Stimulated activated CD8-positive, alpha-beta memory T cell treated with anti-CD3 and anti-CD28 coated beads, Interleukin-12 subunit alpha, Interleukin-12 subunit beta, amount 100 ng/mL, for 4 hours (primary cell): Measurements from ENCODE around the gene ADAM19.
"Not testable (repeated sequence)": the region's sequence is repeated elsewhere in the genome, so short reads cannot be mapped to it uniquely, and the experiment has no call there.

ENCODE experiments used
- DNase-seq: peaks from one replicate; pipeline ENCODE4 v3.0.0-alpha.2; 2020; ENCODE audit warnings: low read depth

The ADAM19 gene

GRCh38 chr5:157482702-157483101 is 92.9 kb downstream of the ADAM19 start:
- DNase-seq, result not testable (repeated sequence)

DNA sequence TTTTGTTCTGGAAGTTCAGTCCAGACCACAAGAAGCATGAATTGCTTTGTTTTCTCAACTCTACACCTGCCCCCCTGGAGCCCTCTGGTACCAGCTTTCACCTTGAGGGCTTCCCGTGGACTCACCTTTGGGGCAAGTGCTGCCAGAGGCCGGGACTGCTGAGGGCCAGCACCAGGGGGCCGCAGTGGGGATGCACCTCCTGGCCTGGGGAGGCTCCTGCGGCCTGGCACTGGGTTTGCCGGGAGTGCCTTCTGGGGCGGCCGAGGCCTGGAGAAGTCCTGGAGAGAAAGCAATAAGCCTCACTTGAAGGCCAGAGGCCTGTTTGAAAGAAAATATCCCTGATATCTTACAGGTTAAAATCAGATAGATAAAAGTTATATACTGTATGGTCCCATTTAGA is 93.9 kb downstream of the ADAM19 start:
- DNase-seq, result no peak

DNA sequence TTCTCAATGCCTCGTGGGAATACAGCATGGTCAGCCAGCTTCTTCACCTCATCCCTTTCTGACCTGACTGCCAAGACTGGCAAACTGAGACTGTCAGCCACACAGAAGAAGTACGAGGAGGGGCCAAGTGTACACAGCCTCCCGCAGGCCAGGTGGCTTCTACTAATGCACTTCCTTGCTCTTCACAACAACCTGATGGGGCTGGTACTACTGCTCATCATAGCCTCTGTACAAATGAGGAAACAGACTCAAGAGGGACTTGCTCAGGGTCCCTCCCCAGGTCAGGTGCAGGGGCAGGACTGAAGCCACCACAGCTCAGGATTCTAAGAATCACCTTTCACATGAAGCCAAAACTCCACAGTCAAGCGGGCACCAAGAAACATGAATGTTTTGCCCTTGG is 94.3 kb downstream of the ADAM19 start:
- DNase-seq, result no peak

DNA sequence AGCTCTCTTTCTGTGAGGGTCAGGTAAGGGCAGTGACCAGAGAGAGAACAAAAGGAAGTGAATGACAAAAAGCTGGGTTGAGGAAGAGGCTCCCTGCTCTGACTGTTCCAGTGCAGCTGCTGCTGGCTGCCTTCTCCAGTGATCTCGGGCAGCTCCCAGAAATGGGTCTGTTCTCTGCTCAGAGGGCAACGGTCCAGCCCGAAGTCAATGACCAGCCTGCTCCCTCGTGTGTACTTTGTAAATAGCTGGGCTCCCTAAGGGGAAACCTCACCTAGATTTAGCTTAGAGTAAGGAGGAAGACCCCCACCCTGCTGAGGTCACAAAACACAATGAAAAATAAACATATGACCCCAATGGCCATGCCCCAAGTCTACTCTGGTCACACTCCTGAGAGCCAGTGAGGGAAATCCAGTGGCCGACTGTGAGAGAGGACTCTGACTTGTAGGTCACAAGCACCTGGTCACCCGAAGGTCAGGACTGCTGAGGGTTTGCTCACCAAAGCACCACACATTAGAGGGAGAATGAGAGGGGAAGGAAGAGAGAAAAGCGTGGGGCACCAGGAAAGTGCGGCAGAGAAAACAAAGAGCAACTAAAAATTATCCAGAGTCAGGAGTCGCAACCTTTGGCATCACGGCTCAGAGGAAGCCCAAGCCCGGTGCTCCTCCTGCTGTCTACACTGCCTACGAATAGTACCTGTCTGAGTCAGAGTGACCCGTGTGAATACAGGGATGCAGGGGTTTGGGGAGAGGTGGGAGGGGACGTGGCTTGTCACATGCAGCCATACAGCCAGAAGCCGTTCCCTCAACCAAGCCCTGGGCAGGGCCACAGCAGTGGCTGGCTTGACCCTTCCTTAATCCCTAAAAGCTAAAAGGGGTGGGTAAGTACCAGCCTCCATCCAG is 95.7 kb downstream of the ADAM19 start:
- DNase-seq, result no peak

GRCh38 chr5:157479166-157479565 is 96.4 kb downstream of the ADAM19 start:
- DNase-seq, result no peak

DNA sequence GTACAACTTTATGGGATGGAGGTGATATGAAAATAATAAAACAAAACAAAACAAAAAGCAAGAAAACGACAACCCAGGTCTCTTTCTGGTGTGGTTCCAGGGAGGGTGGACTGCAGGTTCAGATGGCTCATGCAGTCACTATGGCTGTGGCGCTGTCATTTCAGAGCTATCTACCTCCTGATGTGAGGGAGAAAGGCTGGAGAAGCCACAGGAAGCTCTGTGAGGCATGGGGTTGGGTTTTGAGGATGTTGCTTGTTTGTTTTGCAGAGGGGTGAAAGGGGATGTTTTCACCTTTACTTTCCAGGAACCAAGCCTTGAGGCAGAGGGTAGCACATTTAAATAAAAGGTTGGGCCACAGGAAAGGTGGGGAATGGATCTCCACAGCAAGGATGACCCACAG is 96.8 kb downstream of the ADAM19 start:
- no peak for DNase-seq

- DNase-seq, result no peak
These were observed 97.6 kb downstream of the ADAM19 start for GRCh38 chr5:157477814-157478494.

- no peak for DNase-seq
These were observed 98.7 kb downstream of the ADAM19 start for GRCh38 chr5:157476702-157477408.

DNA sequence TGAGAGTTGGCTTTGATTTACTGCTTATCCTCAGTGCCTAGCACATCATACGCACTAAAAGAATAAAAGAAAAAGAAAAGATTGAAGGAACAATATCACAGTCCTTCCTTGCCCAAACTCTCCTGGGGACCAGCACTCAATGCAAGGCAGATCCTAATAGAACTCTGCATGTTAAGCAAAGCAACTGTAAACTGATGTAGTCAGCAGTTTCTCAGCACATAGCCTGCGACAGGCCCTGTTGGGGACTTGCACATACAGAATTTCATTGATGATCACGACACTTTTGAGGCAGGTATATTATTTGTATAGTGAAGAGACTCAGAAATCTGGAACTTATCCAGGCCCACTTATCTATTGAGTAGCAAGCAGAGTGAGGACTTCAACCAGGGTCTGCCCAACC is 100.1 kb downstream of the ADAM19 start:
- no peak for DNase-seq

GRCh38 chr5:157473383-157474320 is 101.9 kb downstream of the ADAM19 start:
- no peak for DNase-seq

GRCh38 chr5:157471709-157472108 is 103.9 kb downstream of the ADAM19 start:
- DNase-seq, result no peak

GRCh38 chr5:157470631-157471030 is 104.9 kb downstream of the ADAM19 start:
- no peak for DNase-seq

- DNase-seq, result no peak
These were observed 105.9 kb downstream of the ADAM19 start for GRCh38 chr5:157469687-157470086.

DNA sequence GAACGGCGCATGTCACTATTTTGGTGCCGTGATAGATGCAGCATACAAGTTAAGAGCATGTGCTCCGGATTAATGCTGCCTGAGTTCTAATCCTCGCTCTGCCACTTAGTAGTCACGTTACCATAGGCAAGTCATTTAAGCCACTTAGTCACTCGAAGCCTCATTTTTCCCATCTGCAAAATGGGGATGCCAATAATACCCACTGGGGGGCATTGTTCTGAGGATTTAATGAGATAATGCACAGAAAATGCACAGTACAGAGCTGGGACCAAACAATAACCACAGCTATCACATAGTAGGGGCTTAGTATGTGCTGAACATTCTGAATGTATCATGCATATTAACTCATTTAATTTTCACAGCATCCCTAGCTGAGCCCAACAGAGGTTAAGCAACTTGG is 106.5 kb downstream of the ADAM19 start:
- no peak for DNase-seq

DNA sequence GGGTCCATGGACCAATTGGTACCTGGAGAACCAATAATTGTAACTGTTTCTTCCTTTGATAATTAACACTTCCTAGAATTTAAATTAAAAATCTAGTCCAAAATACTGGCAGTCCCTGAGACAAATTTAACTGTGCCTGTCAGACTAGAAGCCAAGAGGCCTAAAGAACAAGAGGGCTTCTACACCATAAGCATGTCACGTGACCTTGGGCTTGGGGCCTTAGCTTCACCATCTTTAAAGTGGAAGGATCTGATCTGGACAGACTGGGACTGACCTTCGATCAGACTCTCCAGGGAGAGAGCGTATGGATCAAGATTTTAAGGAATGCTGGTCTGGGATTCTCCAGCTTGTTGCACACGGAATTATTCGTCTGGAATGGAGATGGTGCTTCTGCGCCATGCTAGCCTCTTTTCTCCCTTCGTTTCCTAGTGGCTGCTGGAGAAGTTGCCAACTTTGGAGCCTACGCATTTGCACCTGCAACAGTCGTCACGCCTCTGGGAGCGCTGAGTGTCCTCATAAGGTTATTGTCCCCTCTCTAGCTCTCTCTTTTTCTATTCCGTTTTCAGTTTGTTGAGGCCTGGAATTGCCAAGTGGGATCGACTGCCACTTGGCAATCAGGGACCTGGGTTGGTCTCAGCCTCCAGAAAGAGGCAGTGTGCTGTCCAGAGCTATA is 107.1 kb downstream of the ADAM19 start:
- no peak for DNase-seq

DNA sequence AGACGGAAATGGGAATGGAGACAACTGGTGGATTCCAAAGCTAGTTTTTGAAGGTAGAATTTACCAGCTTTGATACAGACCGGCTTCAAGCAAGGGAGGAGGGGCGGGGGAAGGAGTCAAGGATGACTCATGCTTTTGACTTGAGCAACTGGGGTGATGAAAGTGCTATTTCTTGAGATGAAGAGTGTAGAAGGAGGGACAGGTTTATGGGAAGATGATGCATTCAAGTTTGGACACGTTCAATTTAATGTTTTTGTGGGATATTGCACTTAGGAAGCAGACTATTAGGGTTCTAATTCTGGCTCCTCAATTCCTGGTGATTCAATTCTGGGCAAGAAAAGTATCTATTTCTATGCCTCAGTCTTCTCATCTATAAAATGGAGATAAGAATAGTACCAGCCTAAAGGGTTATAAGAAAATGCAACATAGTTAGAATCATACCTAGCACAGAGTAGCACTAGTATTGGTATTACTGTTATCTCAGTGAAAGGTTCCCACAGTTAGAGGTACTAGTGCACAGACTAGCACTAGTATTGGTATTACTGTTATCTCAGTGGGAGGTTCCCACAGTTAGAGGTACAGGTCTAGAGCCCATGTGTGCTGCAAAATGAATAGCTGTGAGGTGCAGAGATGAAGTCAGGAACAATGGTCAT is 110.9 kb downstream of the ADAM19 start:
- DNase-seq, result no peak

DNA sequence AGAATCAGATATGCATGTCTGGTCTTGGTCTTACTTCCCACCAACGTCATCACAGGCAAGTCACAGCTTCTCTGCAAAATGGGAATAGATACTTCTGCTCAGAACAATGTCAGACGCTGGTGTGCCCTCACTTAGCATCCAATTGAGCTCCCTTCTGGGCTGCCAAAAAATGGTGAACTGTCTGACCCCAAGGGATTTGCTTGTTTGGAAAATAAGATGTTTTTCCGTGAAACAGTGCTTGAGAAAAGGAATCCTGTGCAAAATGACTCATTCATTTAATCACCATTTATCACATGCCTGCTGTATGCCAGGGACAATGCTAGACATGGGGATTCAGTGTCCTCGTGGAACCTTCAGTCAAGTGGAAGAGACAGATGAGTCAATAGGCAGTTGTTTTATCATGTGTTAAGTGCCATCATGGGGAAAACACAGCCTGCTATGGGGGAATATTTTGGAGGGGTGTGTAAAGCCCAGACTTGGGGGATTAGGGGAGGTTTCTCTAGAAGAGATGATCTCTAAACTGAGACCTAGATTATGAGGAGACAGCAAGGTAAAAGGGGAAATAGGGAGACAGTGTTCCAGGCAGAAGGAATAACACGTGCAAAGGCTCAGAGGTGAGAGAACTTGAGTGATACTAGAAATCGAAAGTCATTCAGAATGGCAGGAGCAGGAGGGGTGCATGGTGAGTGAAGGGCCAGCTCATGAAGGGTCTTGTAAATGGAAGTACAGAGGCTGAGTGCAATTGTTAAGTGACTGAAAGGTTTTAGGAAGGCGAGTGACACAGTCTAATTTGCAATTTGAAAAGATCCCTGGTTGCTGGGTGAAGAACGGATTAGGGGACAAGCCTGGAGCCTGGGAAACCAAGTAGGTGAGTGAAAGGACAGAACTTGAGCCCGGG is 111.7 kb downstream of the ADAM19 start:
- no peak for DNase-seq

DNA sequence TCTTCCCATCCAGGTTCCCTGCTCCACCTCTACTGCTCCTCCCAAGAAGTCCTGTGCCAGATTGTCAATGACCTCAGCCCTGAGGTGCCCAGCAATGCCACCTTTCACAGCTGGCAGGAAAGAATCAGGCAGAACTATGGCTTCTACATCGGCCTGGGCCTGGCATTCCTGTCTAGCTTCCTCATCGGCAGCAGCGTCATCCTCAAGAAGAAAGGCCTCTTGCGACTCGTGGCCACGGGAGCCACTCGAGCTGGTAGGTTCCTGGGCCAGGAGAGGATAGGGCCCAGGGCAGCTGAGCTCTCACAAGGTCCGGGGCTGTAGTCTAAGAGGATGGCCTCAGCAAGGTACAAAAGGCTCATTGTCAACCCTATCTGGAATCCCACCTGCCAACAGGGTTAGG is 112.5 kb downstream of the ADAM19 start:
- DNase-seq, result no peak
